GM23248 (cell line): Measurements from ENCODE around the gene TRAF3. TPM values are rescaled to one million over a fixed set of nuclear protein-coding genes. Genes with fewer than 3 reads are reported as not detected.
A peak's percentile ranks its signal among the peaks of the same experiment; 100 is the strongest.
"Not testable (repeated sequence)": the region's sequence is repeated elsewhere in the genome, so short reads cannot be mapped to it uniquely, and the experiment has no call there.

Experiments used
- DNase-seq: peaks from one replicate; pipeline ENCODE4 v3.0.0-alpha.2; 2015
- H2AFZ ChIP-seq: fragments of 200-600 bp; sonication (generic); 2 replicates; pipeline ENCODE4 v1.6.1; 2016; ENCODE audit warnings: antibody characterized with exemption
- H3F3A ChIP-seq: fragments of 200-600 bp; sonication (generic); 2 replicates; pipeline ENCODE4 v1.6.1; 2016; ENCODE audit warnings: mild to moderate bottlenecking, antibody characterized with exemption, mixed run types; ENCODE audit not compliant: insufficient read depth
- H3K27ac ChIP-seq: fragments of 200-600 bp; sonication (generic); 2 replicates; pipeline ENCODE4 v1.5.1; 2016; ENCODE audit warnings: mild to moderate bottlenecking
- H3K27me3 ChIP-seq: fragments of 200-600 bp; sonication (generic); replicated peaks from 2 replicates; pipeline ENCODE4 v1.6.1; 2016; ENCODE audit warnings: mild to moderate bottlenecking; ENCODE audit not compliant: insufficient read depth
- H3K36me3 ChIP-seq: fragments of 200-600 bp; sonication (generic); 2 replicates; pipeline ENCODE4 v1.6.1; 2016; ENCODE audit warnings: low read depth, mild to moderate bottlenecking
- H3K4me1 ChIP-seq: fragments of 200-600 bp; sonication (generic); 2 replicates; pipeline ENCODE4 v1.6.1; 2016; ENCODE audit warnings: mild to moderate bottlenecking; ENCODE audit not compliant: insufficient read depth
- H3K4me2 ChIP-seq: fragments of 200-600 bp; sonication (generic); one replicate; pipeline ENCODE4 v1.6.1; 2016; ENCODE audit warnings: mild to moderate bottlenecking; ENCODE audit not compliant: unreplicated experiment
- H3K4me3 ChIP-seq: fragments of 200-600 bp; sonication (generic); 2 replicates; pipeline ENCODE4 v1.5.1; 2016; ENCODE audit warnings: mild to moderate bottlenecking
- H3K79me2 ChIP-seq: fragments of 200-600 bp; sonication (generic); 2 replicates; pipeline ENCODE4 v1.6.1; 2016; ENCODE audit warnings: mild to moderate bottlenecking; ENCODE audit not compliant: insufficient read depth
- H3K9ac ChIP-seq: fragments of 200-600 bp; sonication (generic); 2 replicates; pipeline ENCODE4 v1.6.1; 2016; ENCODE audit warnings: mild to moderate bottlenecking
- H3K9me2 ChIP-seq: fragments of 200-600 bp; sonication (generic); 2 replicates; pipeline ENCODE4 v1.6.1; 2016; ENCODE audit warnings: mixed run types, mild to moderate bottlenecking, moderate library complexity; ENCODE audit not compliant: insufficient read depth
- H3K9me3 ChIP-seq: fragments of 200-600 bp; sonication (generic); one replicate; pipeline ENCODE4 v1.6.1; 2017; ENCODE audit warnings: low read depth
- H4K20me1 ChIP-seq: fragments of 200-600 bp; sonication (generic); 2 replicates; pipeline ENCODE4 v1.6.0; 2016; ENCODE audit not compliant: insufficient read depth
- EZH2 ChIP-seq: fragments of 200-600 bp; sonication (generic); IDR thresholded peaks from 2 replicates; pipeline ENCODE4 v1.6.1; 2018; ENCODE audit warnings: antibody characterized with exemption, mild to moderate bottlenecking; ENCODE audit not compliant: insufficient read depth, poor library complexity, severe bottlenecking
- EZH2phosphoT487 ChIP-seq: fragments of 200-600 bp; sonication (generic); IDR thresholded peaks from 2 replicates; pipeline ENCODE4 v1.6.1; 2018; ENCODE audit warnings: antibody characterized with exemption, moderate library complexity, mild to moderate bottlenecking, low read depth; ENCODE audit not compliant: insufficient read depth
- WGBS, 2 experiments: methylation state at CpG; one replicate each; pipeline ENCODE4 v1.1.6; 2015 to 2017; ENCODE audit warnings: low lambda C conversion rate in 2 of 2, low coverage in 1 of 2; ENCODE audit errors: missing lambda C conversion rate in 2 of 2; 5-methylcytosine and 5-hydroxymethylcytosine counted together
- in situ Hi-C: fragments of 300-500 bp; cut with MboI; formaldehyde crosslinking; loops from 2 replicates; pipeline ENCODE4 v1.15.0; 2020
- polyA plus RNA-seq: library from polyadenylated mRNA; unstranded; fragments of >200 nt; fragmentation: Nextera tagmentation; extraction: Ambion mirVana; gene quantifications from 2 replicates; pipeline ENCODE4 v1.2.1, GENCODE V29; 2016
- total RNA-seq: library from RNA; depleted of rRNA; stranded (reverse); fragments of >200 nt; shearing (Covaris generic); gene quantifications from 2 replicates; pipeline ENCODE4 v1.2.3, GENCODE V29; 2014

TRAF3 gene
- total and polyA plus RNA-seq, 2 experiments from 2014 or later: 7.9 to 17.9 TPM

- peaks cover 6% of the 10 kb centered on the region for H3K4me1 ChIP-seq
- peaks cover 4% of the 10 kb centered on the region for H3F3A ChIP-seq
- no peaks in the 10 kb centered on the region for H3K9me3 ChIP-seq
- 82 to 83% methylated on average over 15 of the region's 15 CpGs for WGBS, 2 experiments
- no peak overlapping the region for H3K4me2 ChIP-seq
- H3K36me3 ChIP-seq: no peaks in the 10 kb centered on the region
- peak; percentile 29 for DNase-seq
- H3K27ac ChIP-seq: no peak overlapping the region
- peaks cover 6% of the 10 kb centered on the region; the same call in 1 of the 2 replicates for H4K20me1 ChIP-seq
- no peak overlapping the region for H3K9ac ChIP-seq
- H3K27me3 ChIP-seq: no peaks in the 10 kb centered on the region
- no peaks in the 10 kb centered on the region for H3K9me2 ChIP-seq
- H2AFZ ChIP-seq: no peak overlapping the region
- no peak for TF ChIP-seq EZH2
- TF ChIP-seq EZH2phosphoT487: no peak
- in situ Hi-C loops: no loop called here
- H3K4me3 ChIP-seq: no peak overlapping the region
- peaks cover 87% of the 10 kb centered on the region for H3K79me2 ChIP-seq
Observed at GRCh38 chr14:102819747-102820330, 42.6 kb downstream of the TRAF3 start.

GRCh38 chr14:102821252-102821651, 44.0 kb downstream of the TRAF3 start:
- Histone ChIP-seq H2AFZ (no peak overlapping the region), H3K27ac (no peak overlapping the region), H3K79me2 (peaks cover 85% of the 10 kb centered on the region), H3K36me3 (no peaks in the 10 kb centered on the region), H3K4me1 (peaks cover 11% of the 10 kb centered on the region), H3K9me2 (no peaks in the 10 kb centered on the region), H3F3A (peaks cover 4% of the 10 kb centered on the region), H3K4me3 (no peak overlapping the region), H3K9ac (no peak overlapping the region), H4K20me1 (peaks cover 6% of the 10 kb centered on the region; the same call in 1 of the 2 replicates), H3K9me3 (no peaks in the 10 kb centered on the region), H3K27me3 (no peaks in the 10 kb centered on the region), H3K4me2 (no peak overlapping the region)
- DNase-seq: no peak
- 81 to 82% methylated on average over 5 of the region's 5 CpGs for WGBS, 2 experiments
- in situ Hi-C loops: no loop called here
- TF ChIP-seq EZH2 (no peak), EZH2phosphoT487 (no peak)

- WGBS, 2 experiments: 77 to 83% methylated on average over 10 of the region's 10 CpGs
Observed at GRCh38 chr14:102822311-102822863, 45.1 kb downstream of the TRAF3 start.

GRCh38 chr14:102822887-102823286, 45.6 kb downstream of the TRAF3 start:
- Histone ChIP-seq H3K79me2 (peaks cover 90% of the 10 kb centered on the region), H3K4me1 (peaks cover 11% of the 10 kb centered on the region)
- DNase-seq, H3K27me3 ChIP-seq, H3F3A ChIP-seq, H3K36me3 ChIP-seq, in situ Hi-C loops, H3K4me2 ChIP-seq, H3K27ac ChIP-seq, H3K9ac ChIP-seq, H2AFZ ChIP-seq, H4K20me1 ChIP-seq, H3K9me2 ChIP-seq, H3K9me3 ChIP-seq, H3K4me3 ChIP-seq: not testable (repeated sequence)
- WGBS, 2 experiments: 97 to 98% methylated on average over 6 of the region's 6 CpGs

More at GRCh38 chr14:102822311-102822863, 45.1 kb downstream of the TRAF3 start:
- Histone ChIP-seq H3K4me1 (peaks cover 11% of the 10 kb centered on the region), H3F3A (peaks cover 4% of the 10 kb centered on the region), H3K36me3 (no peaks in the 10 kb centered on the region), H3K27me3 (no peaks in the 10 kb centered on the region), H4K20me1 (0 out of 2 replicates have a peak, but pooled peaks cover 3% of the 10 kb centered on the region), H3K9ac (no peak overlapping the region), H3K9me3 (no peaks in the 10 kb centered on the region), H3K79me2 (peaks cover 85% of the 10 kb centered on the region), H3K4me3 (no peak overlapping the region), H3K9me2 (no peaks in the 10 kb centered on the region), H3K27ac (no peak overlapping the region), H2AFZ (no peak overlapping the region), H3K4me2 (no peak overlapping the region)
- DNase-seq: peak; percentile 11
- in situ Hi-C loops: no loop called here
- no peak for TF ChIP-seq EZH2phosphoT487
- no peak for TF ChIP-seq EZH2

GRCh38 chr14:102823546-102823945, 46.3 kb downstream of the TRAF3 start:
- TF ChIP-seq EZH2 (no peak), EZH2phosphoT487 (no peak)

More at GRCh38 chr14:102823546-102823945, 46.3 kb downstream of the TRAF3 start:
- H3K4me2 ChIP-seq: no peak overlapping the region
- no peak overlapping the region for H3K27ac ChIP-seq
- 0 out of 2 replicates have a peak, but pooled peaks cover 3% of the 10 kb centered on the region for H4K20me1 ChIP-seq
- no peak overlapping the region for H3K9ac ChIP-seq
- no peak overlapping the region for H2AFZ ChIP-seq
- no peak for DNase-seq
- in situ Hi-C loops: no loop called here
- H3K9me2 ChIP-seq: no peaks in the 10 kb centered on the region
- no peak overlapping the region for H3K4me3 ChIP-seq
- 95 to 97% methylated on average over 5 of the region's 5 CpGs for WGBS, 2 experiments
- H3F3A ChIP-seq: peaks cover 4% of the 10 kb centered on the region; the same call in 1 of the 2 replicates
- no peaks in the 10 kb centered on the region for H3K36me3 ChIP-seq
- peaks cover 11% of the 10 kb centered on the region for H3K4me1 ChIP-seq
- peaks cover 95% of the 10 kb centered on the region for H3K79me2 ChIP-seq
- no peaks in the 10 kb centered on the region for H3K9me3 ChIP-seq
- H3K27me3 ChIP-seq: no peaks in the 10 kb centered on the region
